ENCODE data around the gene NFIX.

NFIX gene

DNA sequence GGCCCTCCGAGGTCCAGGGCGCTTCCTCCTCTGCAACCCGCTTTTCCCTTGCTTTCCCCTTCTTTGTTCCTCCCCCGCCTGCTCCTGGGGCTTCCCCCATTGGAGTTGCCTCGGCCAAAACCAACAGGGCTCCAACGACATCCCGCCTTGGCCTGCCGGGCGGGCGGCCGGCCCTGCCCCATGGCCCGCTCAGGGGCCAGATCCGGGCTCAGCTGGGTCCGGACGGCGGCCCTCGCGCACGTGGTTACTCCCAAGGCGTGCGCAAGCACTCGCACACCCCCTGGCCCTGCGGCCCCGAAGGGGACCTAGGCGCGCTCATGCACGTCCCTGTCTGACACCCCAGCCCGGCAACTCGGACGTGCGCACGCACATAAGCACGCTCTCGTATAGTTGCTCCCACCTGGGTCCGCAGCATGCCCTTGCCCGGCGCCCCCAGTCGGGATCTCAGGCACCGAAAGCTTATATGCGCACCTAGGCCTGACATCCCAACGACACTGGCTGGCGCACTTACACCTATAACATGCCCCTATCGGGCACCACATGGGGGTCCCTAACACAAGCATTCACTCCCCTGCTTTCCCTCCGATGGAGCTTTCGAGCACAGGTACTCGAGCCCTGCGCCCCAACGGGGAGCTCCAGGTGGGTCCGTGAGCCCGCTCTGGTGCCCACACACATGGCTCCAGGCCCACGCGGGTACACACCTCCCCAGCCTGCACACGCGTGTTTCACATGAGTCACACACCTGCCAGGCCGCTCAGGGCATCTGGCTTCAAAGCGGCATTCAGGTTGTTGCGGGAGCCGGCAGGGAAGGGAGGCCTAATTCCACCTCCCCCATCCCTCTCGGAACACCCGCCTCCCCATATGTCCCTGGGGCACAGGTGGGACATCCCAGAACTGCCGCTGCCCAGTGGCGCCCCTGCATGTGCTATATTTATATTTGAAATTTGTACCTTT is 15.0 kb downstream of the NFIX start:
- DNase-seq, result no peak

DNA sequence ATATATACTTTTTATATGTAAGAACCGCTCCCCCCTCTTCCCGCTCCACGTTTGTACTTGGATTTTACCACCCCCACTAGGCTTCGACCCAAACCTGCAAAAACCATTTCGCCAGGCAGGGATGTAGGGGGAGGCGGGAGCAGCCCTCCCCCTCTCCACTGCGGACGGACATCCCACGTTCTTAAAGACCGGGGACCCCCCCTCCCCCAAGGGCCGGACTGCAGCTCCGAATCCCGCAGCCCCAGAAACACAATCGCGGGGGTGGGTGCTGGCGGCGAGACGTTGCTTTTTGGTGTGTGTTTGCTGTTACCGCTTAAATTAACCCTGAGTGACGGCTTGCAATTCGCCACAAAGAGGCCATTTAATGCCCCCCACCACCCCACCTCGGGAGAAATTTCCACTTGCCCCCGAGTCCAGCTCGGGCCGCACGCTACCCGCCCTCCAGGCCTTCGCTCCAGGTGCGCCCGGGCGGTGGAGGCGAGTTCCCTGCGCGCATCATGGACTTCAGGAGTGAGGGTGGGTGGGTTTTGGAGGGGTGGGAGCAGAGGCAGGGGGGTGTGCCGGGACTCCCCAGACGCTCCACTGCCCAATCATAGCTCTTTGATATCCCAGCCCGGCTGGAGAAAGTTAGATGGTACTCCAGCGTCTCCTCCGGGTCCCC is 15.8 kb downstream of the NFIX start:
- DNase-seq, result no peak

DNA sequence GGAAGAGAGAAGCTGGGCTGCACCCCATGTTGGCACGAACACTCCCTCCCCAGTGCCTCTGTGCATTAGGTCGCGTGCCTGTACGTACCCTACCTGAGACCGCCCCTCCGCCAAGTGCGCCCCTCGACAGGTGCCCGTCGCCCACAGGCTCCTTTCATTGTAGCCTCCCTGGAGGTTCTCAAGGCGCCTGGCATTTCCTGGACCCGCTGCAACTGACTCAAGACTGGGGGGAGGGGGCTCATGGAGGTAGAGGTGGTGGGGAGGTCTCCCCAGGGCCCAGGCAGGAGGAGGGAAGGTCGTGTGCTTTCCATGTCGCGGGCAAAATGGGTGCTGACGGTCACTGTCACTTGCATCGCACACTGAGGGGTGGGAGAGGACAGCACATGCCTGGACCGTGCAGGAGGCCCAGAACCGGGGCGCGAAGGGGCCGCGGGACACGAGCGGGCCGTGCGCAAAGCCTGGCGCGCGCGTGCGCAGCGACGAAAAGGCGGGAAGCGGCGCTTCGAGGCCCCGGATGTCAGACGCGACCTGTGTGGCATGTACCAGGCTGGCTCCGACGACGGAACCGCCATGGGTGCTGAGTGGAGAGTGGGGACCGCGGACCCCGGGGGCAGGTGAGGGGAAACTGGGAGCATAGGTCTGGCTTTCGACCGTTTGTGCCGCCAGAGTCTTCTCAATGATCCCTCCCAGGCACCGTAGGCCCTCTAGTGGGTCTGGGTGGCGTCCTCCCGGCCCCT is 16.5 kb downstream of the NFIX start:
- peak; percentile 40 for DNase-seq

DNA sequence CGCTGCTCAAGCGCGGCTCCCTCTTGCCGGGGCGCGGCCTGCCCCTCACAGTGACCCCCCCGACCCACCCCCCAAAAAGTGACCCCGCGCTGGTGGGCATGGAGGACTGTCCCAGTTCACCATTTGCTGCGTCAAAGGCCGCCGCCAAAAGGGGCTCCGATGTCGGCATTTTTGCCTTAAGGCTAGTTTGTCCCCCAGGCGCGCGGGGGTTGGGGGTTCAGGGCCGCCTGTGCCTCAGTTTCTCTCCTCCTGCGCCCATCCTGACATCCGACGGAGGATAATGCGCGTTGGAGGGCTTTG is 17.1 kb downstream of the NFIX start:
- DNase-seq, result no peak

DNA sequence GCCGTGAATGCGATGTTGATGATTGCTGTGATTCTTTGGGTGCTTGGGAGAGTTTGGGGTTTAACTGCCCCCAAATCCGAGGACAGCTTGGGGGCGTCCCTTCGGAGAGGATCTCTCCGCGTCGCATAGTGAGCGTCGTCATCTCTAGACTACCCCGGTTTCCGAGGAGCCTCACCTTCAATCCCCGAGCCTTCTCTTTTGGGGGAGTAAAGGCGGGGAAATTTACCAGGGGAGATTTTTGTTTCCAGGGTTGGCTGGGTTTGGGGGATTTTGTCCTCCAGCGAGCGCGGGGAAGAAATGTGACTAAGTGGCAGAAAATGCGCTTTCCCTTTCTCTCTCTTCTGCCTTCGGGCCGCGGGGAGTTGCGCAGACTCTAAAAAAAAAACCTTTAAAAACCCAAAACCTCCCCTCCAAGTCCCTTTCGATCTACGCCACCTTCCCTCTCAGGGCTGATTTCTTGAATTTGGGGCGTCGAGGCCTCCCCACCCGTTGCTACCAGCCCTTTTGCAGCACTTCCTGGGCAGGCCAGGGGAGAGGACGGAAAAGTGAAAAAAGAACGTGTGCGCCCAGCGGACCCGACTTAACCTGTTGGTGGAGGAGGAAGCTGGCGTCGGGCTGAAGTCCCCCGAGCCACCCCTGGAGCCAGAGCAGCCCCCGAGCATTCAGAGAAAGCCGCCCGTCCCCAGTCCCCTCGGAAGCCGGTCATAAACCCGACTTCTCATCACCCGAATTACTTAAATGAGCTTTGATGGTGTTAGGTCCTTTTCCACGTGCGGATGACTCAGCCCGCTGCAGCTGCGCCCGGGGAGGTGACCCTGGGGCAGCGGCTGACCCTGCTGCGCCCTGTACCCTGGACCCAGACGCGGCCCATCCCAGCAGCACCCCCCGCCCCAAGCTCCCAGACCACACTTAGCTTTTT is 17.7 kb downstream of the NFIX start:
- DNase-seq, result peak; percentile 27

DNA sequence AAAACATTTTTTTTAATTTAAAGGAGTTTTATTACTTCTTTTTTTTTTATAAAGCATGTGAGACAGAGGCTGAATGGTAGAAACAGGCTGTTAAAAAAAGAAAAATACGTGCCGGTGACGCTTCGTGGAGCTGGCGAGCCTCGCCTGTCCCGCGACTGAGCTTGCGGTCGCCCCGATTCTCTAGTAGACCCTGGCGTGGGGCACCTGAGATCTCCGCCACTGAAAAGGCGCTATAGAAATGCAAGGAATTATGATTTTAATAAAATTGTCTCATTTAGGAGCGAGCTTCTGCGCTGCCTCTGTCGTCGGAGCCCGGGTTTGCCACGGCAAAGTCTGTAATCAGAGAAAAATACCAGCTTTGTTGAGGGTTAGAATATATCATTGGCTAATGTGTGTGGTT is 18.4 kb downstream of the NFIX start:
- no peak for DNase-seq

DNA sequence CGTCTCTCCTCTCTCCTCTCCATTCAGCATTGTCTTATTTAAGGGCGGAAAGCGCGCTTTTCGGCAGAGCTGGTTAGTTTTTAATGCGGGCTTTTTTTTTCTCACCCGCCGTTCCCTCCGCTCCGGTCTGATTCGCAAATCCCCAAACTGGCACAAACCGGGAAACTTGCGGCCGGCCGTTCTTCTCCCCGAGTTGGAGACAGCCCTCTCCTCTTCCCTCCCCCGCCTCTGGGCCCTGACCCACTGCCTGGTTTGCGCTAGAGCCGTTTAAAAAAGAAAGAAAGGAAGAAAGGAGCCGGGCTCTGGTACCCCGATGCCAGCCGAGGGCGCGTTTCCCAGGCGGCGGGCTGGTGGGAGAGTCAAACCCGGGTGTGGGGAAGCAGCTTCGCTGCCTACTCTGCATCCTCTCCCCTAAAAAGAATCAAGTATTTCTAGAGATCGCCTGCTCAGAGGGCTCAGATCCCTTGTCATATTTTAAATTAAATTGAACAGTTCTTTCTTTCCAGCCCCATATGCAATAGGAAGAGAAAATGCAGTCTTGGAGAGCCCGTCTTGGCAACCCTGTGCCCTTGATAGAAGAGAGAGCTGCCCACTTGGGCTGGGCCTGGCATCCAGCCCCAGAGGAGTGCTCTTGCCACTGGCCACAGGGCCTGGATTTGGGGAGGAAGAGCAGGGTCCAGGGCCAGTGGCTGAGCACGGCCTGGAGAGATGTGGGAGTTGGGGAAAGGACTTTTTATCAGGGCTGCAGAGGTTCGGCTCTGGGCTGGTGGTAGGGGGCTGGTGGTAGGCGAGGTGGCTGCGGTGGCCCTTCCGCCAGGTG is 19.0 kb downstream of the NFIX start:
- DNase-seq, result no peak

DNA sequence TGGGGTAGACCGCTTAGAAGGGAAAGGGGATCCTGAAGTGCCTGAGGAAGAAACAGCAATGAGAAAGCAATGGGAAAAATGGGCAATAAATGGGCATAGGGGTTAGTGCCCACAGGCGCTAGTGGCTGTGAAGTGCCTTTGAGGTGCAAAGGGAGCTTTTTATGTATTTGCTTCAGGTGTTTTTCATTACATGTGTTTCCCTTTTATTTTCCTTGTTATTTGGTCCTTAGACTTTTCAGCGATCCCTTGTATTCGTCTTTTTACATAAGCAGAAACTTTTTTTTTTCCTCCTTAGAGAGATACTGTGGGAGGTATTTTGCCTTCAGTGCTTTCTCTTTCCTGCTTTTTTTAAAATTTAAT is 19.6 kb downstream of the NFIX start:
- DNase-seq, result no peak

DNA sequence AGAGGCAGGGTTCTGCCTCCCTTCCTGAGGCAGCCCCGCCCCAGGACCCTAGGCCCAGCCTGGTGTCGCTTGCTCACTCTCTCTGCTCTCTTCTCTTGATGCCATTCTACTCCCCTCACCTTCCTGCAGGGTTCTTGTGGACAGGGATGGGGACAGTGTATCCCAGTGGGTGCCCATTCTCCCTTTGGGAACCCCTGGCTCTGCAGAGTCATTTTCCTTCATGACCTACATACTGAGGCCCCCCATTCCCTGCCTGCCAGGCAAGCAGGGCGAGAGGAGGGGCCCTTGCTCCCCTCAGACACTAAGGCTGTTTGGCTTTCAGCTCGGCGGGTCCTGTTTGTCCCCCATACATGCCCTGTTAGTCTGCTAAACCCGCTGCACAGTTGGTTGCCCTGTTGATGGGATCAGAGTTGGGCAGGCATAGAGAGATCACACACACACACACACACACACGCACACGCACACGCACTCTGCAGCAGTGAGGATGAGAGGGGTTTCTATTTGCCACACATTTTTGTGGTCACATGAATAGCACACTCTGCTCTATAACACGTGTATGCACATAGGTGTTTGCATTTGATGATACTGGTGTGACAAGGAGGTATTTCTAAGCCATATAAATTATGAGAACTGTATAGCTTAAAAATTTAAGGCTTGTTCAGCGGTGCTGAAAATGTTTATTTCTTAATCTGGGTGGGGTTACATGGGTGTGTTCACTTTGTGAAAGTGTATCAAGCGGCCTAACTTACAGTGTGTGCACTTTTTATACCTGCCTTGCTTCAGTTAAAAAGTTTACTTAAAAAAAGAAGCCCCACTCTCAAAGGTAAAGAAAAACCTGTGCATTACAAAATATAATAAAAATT is 20.3 kb downstream of the NFIX start:
- no peak for DNase-seq

DNA sequence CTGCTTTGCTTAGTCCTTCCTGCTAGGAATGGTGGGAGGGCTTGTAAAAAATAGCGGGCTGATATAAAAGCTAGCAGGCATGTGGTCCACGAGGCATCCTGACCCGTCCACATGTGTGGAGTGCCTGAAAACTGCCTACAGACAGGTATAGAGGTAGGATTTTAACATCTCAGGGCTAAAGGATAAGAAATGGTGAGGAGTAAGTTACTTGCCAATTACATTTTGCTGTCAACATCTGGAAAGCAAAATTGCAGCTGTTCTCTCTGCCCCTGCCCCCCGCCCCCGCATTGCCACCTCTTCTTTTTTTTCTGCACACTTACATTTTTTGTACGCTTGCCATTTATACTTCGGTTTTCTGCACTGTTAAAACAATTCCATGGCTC is 21.0 kb downstream of the NFIX start:
- DNase-seq, result no peak

DNA sequence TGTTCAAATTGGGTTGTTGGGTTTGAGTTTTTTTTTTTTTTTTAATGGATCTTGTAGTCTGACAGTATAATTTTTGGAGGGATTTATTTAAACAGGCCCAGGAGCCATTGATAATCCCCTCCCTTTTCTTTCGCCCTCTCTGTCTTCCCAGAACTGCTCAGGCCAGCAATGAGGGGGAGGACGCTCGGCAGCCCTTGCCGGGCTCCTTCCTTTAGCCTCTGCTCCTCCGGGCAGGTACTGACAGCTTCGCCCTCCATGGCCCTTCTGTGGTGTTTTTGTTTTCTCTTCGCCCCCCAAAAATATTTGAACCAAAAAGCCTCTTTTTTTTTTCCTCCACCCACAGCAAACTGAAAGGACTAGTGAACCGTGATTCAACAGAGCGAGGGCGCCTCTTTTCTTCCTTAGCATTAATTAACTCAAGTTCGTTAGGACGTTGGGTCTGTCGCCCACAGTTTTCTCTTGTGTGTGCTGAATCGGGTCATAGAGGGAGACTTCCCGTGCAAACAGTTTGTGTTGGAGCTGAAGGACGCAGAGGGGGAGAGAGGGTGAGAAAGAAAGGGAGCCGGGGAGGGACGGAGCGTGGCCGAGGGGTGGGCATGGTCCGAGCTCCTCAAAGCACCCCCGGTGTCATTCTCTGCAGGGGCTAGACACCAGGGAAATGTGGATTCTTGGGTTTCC is 21.5 kb downstream of the NFIX start:
- no peak for DNase-seq

DNA sequence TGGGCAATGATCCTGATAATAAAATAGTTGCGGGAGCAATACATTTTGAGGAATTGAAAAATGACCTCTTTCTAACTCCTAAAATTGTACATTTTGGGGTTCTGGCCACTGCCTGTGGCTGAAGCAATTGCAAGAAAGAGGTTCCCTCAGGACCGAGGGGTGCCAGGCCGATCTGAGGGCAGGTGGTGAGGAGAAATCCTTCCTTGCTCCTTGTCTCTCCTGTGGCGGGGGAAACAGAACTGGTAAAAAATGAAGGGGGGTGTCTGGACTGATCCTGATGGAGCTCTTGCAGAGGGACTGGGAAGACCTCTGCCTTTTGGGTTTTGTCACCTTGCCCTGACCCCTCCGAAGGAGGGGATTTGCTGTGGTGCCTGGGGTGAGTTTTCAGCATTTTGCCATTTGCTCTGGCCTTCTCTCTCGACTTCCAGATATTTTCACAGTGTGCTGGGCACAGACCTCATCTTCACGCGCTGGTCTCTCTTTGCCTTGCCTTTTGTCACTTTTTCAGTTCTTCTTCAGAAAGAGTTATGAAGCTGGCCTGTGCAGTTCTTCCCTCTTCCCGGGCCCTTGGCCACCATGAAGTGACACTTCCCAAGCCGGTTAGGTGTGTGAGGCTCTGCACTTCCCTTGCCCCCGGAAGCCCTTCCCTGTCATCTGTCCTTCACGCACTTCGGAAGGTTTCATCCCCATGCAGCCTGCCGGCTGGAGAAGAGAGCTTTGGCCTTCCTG is 22.2 kb downstream of the NFIX start:
- no peak for DNase-seq

DNA sequence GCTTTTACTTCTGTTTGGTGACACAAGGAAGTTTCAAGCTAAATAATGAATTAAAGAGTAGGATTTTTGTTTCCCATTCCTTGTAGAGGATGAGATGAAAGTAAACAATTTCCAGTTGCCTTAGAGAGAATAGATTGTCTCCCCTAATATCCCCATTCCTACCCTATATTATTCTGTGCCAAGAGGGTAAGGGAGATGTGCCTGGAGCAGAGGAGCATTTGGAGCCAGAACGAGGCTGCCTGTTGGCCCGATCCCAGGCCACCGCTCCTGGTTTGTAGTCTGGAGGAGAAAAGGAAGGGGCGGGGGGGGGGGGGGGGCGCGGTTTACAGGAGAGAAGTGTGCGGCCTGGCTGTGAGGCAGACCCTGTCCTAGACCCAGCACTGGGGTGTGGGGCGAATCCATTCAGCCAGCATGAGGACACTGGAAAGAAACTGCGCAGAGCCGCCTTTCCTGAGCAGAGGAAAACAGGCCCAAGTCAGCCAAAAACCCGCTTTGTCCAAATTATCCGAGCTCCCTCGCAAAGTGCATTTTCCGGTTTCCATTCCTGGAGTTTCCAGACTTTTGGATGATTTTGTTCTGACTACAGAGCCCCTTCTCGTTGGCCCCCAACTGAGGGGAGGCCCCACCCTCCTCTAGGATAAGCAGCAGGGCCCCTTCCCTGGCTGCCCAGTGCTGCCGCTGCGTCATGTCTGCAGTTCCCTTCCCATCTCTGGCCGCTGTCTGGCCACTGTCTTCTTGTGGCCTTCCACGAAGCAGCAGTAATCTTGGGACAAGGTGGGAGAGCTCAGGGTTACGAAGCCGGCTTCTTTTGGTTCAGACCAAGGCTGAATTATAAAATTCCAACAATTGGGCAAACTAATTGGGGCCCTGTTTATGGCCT is 23.0 kb downstream of the NFIX start:
- no peak for DNase-seq

DNA sequence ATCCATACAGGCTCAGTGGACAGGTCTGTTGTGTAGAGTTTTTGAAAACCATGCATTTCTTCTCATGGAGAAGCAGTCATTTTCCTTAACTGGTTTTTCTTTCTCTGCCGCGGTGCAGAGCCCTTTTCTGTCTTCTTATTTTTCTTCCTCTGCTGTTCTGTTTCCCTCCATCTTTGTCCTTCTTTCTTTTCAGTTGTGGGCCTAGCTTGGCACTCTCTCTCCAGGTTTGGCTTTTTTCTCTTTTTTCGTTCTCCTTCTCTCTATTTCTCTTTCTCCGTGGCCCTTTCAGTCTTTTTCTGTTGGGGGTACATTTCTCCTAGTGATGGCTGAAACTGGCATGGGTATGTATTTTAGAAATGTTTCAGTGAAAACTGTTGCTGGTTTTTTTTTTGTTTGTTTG is 24.1 kb downstream of the NFIX start:
- DNase-seq, result no peak

DNA sequence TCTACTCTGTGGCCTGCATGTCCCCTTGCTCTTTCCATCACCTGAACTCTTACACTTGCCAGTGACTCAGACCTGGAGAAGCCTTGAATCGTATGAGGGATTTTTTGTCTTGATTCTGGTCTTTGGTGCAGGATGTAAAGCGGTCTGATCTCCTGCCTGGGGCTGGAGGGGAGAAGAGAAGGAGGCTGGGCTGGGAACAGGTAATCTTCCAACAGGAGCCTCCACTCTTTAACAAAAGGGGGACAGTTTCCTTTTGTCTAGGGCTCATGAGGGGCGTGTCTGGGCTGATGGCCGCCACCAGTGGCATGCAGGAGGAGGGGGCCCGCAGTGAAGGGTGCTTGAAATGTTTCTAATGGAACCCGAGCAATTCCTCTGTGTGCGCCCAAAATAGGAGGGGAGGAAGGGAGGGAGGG is 24.7 kb downstream of the NFIX start:
- no peak for DNase-seq

DNA sequence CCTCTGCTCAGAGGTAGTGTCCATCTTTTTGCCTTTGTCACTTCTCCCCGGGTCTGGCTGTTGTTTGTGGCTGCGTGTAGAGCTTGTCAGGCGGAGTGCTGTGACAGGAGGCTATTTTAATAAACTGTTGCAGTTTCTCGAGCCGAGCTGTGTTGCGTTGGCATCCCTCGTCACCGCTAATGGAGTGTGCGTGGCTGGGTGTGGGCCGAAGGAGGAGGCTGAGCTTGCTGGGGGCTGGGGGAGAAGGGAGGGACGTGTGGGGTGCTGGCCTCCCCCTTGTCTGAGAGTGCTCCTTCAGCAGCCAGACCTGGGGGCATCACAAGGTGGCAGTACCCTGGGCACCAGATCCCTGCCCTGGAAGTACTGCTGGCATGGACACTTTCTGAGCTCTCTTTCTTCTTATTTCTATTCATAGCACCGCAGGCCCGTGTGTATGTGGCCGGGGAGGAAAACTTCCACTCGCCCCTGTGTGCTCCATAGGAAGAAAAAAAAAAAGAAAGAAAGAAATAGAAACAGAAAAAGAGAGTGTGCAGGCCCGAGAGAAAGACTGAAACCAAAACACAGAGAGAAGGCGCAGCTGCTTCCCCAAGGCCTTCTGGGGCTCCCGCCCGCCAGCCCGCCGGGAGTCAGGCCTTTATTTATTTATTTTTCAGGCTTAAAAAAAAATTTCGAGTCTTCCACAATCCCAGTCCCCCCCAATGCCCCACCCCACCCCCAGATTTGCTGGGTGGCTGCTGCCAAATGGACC is 27.0 kb downstream of the NFIX start:
- no peak for DNase-seq

DNA sequence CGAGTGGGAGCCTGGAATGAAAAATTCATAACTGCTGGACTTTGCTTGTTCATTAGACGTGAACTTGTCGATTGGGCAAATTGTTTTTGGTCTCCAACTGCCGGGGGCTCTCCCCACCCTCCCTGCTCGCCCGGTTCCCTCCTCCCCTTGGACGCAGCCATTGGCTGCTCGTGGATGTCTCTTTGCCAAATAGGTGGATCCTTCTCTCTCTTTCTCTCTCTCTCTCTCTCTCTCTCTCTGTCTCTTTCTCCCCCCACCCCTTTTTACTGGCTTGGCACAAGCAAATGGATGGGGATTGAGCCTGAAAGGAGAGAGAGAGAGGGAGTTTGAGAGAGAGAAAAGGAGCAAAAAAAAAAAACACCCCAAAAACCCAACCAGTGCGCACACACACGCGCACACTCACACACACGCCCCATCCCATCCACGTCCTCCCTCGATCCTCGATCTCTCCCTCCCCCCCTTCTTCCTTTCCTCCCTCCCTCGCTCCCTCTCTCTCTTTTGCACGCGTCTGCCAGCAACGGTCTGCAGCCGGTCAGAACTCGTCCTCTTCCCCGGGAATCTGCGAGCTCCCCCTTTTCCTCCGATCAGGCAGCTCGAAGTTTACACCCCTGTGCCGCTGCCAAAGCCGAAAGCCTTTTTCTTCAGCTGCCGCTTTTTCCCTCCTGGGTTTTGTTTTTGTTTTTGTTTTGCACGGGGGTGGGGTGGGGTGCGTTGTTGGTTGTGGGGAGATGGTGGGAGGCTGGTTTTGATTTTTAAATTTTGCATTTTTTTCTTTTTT is 27.8 kb downstream of the NFIX start:
- DNase-seq, result no peak
